Mesenteric fat pad (tissue), 1 donor: Measurements from ENCODE around the gene THEMIS2. TPM values are rescaled to one million over a fixed set of nuclear protein-coding genes. Genes with fewer than 3 reads are reported as not detected.

ENCODE experiments used
- total RNA-seq: library from RNA; stranded (reverse); fragmentation: NEBNext Ultra II Directional; extraction: Animal tissue kit (Norgen Biotek cat#: 25700); gene quantifications from one replicate; pipeline ENCODE4 v1.2.1, GENCODE V29; 2021
- donor health status: DM: yes; HTN: yes; CAD: no.

The THEMIS2 gene
- total RNA-seq, 1 donor from 2014 or later: 64.9 TPM

Other genes with a start within 250 kb of the THEMIS2 start
- gene FGR, start 237.4 kb upstream of the THEMIS2 start, total RNA-seq: 49.7 TPM
- 126 TPM for gene IFI6, start 200.4 kb upstream of the THEMIS2 start, total RNA-seq
- 15.3 TPM for gene FAM76A, start 146.6 kb upstream of the THEMIS2 start, total RNA-seq
- 84.2 TPM for gene STX12, start 99.3 kb upstream of the THEMIS2 start, total RNA-seq
- gene PPP1R8, start 41.8 kb upstream of the THEMIS2 start, total RNA-seq: 35.3 TPM
- gene RPA2, start 42.0 kb downstream of the THEMIS2 start, total RNA-seq: 31.6 TPM
- gene SMPDL3B, start 62.5 kb downstream of the THEMIS2 start, total RNA-seq: not detected
- gene XKR8, start 87.4 kb downstream of the THEMIS2 start, total RNA-seq: 7.0 TPM
- 15.3 TPM for gene EYA3, start 216.1 kb downstream of the THEMIS2 start, total RNA-seq